Lower leg skin (tissue), 4 donors: ENCODE results near the gene HCAR1. TPM values are rescaled to one million over a fixed set of nuclear protein-coding genes. Genes with fewer than 3 reads are reported as not detected.
"Not testable (repeated sequence)": the region's sequence is repeated elsewhere in the genome, so short reads cannot be mapped to it uniquely, and the experiment has no call there.

ENCODE experiments used
- DNase-seq, 2 donors: peaks; one replicate each; pipeline ENCODE4 v3.0.0-alpha.2; 2019; ENCODE audit warnings: low spot score in 2 of 2
- H3K4me3 ChIP-seq: fragments of 200-600 bp; sonication (generic); 2 replicates; pipeline ENCODE4 v1.5.1; 2017; ENCODE audit warnings: mild to moderate bottlenecking, low read depth; ENCODE audit not compliant: poor library complexity, severe bottlenecking
- POLR2A ChIP-seq, 2 donors: fragments of 450-650 bp; IDR thresholded peaks; one replicate each; pipeline ENCODE4 v1.6.1; 2016 to 2017; ENCODE audit warnings: antibody characterized with exemption in 2 of 2, mild to moderate bottlenecking in 1 of 2, moderate library complexity in 1 of 2
- WGBS, 2 donors: methylation state at CpG; one replicate each; pipeline ENCODE4 v1.1.5; 2018; 5-methylcytosine and 5-hydroxymethylcytosine counted together
- intact Hi-C: fragments of 100-400 bp; cut with DNase I; formaldehyde crosslinking; loops from one replicate; pipeline ENCODE4 v1.15.0; 2023; ENCODE audit warnings: low total_unique reads
- total RNA-seq, 4 donors: library from RNA; depleted of rRNA; stranded (reverse); fragments of >200 nt; gene quantifications; one replicate each; pipeline ENCODE4 v1.1.0, GENCODE V29; 2016
- TF ChIP-seq, protein P1 (sequence below), 3 donors: fragments of 450-650 bp; IDR thresholded peaks; one replicate each; pipeline ENCODE4 v1.5.1; 2016; ENCODE audit warnings: antibody characterized with exemption in 3 of 3, mild to moderate bottlenecking in 3 of 3, moderate library complexity in 2 of 3

HCAR1 gene
- total RNA-seq, 4 donors from 2014 or later: 0.15 to 0.39 (median 0.18) TPM

- 80 to 85% methylated on average over 12 of the region's 12 CpGs for WGBS, 2 donors
- intact Hi-C loops: no loop called here
- H3K4me3 ChIP-seq: no peak overlapping the region
- DNase-seq: no peak
- no peak for TF ChIP-seq POLR2A (IDR thresholded peaks at IDR 0.05)
- TF ChIP-seq, protein P1, sequence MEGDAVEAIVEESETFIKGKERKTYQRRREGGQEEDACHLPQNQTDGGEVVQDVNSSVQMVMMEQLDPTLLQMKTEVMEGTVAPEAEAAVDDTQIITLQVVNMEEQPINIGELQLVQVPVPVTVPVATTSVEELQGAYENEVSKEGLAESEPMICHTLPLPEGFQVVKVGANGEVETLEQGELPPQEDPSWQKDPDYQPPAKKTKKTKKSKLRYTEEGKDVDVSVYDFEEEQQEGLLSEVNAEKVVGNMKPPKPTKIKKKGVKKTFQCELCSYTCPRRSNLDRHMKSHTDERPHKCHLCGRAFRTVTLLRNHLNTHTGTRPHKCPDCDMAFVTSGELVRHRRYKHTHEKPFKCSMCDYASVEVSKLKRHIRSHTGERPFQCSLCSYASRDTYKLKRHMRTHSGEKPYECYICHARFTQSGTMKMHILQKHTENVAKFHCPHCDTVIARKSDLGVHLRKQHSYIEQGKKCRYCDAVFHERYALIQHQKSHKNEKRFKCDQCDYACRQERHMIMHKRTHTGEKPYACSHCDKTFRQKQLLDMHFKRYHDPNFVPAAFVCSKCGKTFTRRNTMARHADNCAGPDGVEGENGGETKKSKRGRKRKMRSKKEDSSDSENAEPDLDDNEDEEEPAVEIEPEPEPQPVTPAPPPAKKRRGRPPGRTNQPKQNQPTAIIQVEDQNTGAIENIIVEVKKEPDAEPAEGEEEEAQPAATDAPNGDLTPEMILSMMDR (IDR thresholded peaks at IDR 0.05): no peak
Observed at GRCh38 chr12:122724641-122725243, 5.9 kb downstream of the HCAR1 start.

- intact Hi-C loops: no loop called here
- WGBS, 2 donors: 52 to 59% methylated on average over 1 of the region's 1 CpG
- DNase-seq: no peak
- no peak for TF ChIP-seq POLR2A (IDR thresholded peaks at IDR 0.05)
- TF ChIP-seq, protein P1 (IDR thresholded peaks at IDR 0.05): no peak
- no peak overlapping the region for H3K4me3 ChIP-seq
Observed at GRCh38 chr12:122722387-122722786, 8.3 kb downstream of the HCAR1 start.

GRCh38 chr12:122721057-122721545, 9.5 kb downstream of the HCAR1 start:
- WGBS, 2 donors: 43 to 60% methylated on average over 11 of the region's 11 CpGs
- intact Hi-C loops: no loop called here
- no peak for DNase-seq
- no peak overlapping the region for H3K4me3 ChIP-seq
- TF ChIP-seq, protein P1 (IDR thresholded peaks at IDR 0.05): no peak
- TF ChIP-seq POLR2A (IDR thresholded peaks at IDR 0.05): no peak

DNA sequence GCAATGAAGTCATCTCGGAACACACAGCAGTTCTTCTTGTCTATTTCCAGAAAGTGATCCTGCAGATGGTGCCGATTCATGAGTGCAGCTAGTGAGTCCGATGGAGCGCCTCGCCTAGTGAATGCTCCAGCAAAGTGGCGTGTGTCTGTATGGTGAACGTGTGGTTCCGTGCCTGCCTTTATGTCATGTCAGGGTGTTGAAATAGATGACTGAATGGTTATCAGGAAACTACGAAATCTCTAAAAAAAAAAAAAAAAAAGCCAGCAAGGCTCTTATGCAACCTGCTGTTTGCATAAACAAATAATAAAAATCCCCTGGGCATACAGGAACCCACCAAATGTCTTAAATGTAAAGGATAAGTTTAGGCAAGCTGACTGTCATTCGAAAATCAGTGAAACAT, 14.0 kb downstream of the HCAR1 start, which contains the start of gene HCAR3:
Gene HCAR3, minus strand, starts transcription at position 154 of the 400 bp plus-strand sequence. Its CDS starts 74 bp downstream, at position 80.
- H3K4me3 ChIP-seq, intact Hi-C loops: not testable (repeated sequence)
- DNase-seq: peak in 1 of 2 donors; percentile 69
- whole genome bisulfite sequencing, 2 donors: 29 to 69% methylated on average over 10 of the region's 10 CpGs

GRCh38 chr12:122715211-122715610, 15.4 kb downstream of the HCAR1 start:
- WGBS, 2 donors: 41 to 52% methylated on average over 6 of the region's 6 CpGs
- intact Hi-C loops, H3K4me3 ChIP-seq: not testable (repeated sequence)
- DNase-seq: peak in 1 of 2 donors; percentile 50

GRCh38 chr12:122713491-122714188, 17.0 kb downstream of the HCAR1 start:
- intact Hi-C loops, H3K4me3 ChIP-seq, DNase-seq: not testable (repeated sequence)
- 32 to 34% methylated on average over 3 to 4 of the region's 10 CpGs for WGBS, 2 donors

DNA sequence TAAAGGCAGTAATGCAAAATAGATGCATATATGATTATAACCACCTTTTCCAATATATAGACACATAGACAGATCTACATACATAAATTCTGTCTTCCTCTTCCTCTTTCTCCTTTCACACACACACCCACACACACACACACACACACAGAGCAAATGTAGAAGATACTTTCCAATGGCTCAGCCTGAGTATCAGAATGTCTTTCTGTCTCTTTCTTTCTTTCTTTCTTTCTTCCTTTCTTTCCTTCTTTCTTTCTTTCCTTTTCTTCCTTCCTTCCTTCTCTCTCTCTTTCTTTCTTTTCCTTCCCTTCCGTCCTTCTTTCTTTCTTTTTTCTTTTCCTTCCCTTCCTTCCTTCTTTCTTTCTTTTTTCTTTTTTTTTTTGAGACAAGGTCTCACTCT, 19.4 kb downstream of the HCAR1 start:
- DNase-seq, H3K4me3 ChIP-seq, intact Hi-C loops: not testable (repeated sequence)
- WGBS, 2 donors: 88 to 89% methylated on average over 1 of the region's 1 CpG

DNA sequence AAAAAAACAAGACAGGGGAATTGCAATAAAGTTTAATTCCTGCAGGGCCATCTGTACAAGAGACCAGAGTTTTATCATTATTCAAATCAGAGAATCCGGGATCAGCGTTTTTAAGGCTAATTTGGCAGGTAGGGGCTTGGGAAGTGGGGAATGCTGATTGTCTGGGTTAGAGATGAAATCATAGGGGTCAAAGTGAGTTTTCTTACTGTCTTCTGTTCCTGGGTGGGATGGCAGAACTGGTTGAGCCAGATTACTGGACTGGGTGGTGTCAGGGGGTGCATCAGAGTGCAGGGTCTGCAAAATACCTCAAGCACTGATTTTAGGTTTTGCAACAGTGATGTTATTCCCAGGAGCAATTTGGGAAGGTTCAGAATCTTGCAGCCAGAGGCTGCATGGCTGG, 20.3 kb downstream of the HCAR1 start:
- WGBS, 2 donors: 51 to 52% methylated on average over 2 of the region's 2 CpGs

GRCh38 chr12:122709287-122709686, 21.4 kb downstream of the HCAR1 start:
- DNase-seq, H3K4me3 ChIP-seq, intact Hi-C loops: not testable (repeated sequence)
- WGBS, 2 donors: no CpG with 5 or more reads among the region's 3 CpGs

More for the DNA sequence above, 20.3 kb downstream of the HCAR1 start:
- H3K4me3 ChIP-seq, DNase-seq, intact Hi-C loops: not testable (repeated sequence)

DNA sequence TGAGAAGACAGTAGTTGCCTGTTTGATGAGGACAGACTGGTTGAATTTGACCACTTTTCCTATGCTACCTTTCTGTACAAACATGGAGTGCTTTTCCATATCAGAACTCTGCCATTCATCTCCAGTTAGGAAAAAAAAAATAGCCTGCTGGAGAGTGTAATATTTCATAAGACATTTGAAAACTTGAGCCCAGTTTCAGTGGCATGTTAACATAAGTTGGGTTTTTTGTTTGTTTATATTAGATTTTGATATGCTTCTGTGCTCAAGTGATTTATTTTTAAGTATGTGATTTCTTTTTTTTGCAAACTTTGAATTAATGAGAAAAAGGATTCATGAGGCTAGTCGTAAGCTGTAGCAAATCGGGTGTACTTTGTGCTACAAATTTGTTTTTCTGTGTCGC, 26.8 kb downstream of the HCAR1 start:
- WGBS, 2 donors: 84 to 92% methylated on average over 3 of the region's 3 CpGs
- intact Hi-C loops: not testable (repeated sequence)

DNA sequence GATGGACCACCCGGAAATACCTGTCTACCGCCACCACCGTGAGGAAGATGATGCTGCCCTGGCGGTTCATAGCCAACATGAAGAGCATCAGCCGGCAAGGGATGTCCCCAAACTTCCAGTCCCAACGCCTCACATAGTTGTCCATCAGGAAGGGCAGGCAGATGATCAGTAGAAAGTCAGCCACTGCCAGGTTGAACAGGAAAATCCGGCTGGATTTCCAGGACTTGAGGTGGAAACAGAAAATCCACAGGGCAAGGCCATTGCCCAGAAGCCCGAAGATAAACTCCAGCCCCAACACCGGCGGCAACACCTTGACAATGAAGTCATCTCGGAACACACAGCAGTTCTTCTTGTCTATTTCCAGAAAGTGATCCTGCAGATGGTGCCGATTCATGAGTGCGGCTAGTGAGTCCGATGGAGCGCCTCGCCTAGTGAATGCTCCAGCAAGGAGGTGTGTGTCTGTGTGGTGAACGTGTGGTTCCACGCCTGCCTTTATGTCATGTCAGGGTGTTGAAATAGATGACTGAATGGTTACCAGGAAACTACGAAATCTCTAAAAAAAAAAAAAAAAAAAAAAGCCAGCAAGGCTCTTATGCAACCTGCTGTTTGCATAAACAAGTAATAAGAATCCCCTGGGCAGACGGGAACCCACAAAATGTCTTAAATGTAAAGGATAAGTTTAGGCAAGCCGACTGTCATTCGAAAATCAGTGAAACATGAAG, 27.6 kb downstream of the HCAR1 start, which contains the start of gene HCAR2:
Gene HCAR2, minus strand, starts transcription at position 468 of the 722 bp plus-strand sequence. Its CDS starts 74 bp downstream, at position 394.
- peak; percentile 48 to 75 for DNase-seq
- WGBS, 2 donors: 50 to 58% methylated on average over 22 of the region's 22 CpGs
- H3K4me3 ChIP-seq, intact Hi-C loops: not testable (repeated sequence)

More for the DNA sequence above, 26.8 kb downstream of the HCAR1 start:
- H3K4me3 ChIP-seq, DNase-seq: not testable (repeated sequence)
